OCI-M2 (cell line): ENCODE measurements around the gene ARG2.
A peak's percentile ranks its signal among the peaks of the same experiment; 100 is the strongest.
"Not testable (repeated sequence)": the region's sequence is repeated elsewhere in the genome, so short reads cannot be mapped to it uniquely, and the experiment has no call there.

ENCODE experiments used
- DNase-seq: peaks from one replicate; lab custom pipeline; 2025; ENCODE audit not compliant: unreplicated experiment; lab: John Stamatoyannopoulos, UW

ARG2 gene

DNA sequence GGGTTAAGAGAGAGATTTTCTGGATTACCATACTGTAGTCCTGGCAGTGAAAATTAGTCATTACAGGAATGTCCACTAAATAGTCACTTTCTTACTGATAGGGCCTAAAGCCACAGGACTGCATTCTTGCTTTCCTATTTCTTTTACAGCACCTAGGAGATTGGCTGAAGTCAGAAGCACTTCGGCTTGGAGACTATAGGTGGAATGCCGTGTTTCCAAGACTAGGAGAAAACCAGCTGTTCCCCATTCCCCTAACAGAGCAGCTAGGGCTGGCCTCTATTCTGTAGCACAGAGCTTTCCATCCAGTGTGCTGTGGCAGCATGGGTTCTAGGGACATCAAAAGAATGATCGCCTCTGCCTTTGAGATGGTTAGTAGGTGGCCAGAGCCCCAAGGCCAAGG, 34.7 kb upstream of the ARG2 start:
- DNase-seq, result no peak

DNA sequence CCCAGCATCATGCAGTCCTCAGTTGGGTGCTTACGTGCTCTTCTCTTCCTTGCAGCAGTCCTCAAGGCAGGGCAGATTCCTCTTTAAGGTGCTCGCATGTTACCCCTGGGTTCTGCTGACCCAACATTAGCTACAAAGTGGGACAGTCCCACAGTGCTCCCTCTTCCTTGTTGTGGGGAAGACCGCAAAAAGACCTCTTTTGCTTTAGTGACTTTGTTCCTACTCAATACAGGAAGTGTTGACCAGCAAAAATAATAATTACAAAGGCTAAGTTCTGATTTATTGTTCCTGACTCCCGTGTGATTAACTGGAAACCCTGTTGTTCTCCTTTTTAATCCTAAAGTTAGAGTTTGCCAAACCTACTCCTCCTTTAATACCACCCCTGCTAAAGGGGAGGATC, 33.4 kb upstream of the ARG2 start:
- no peak for DNase-seq

DNA sequence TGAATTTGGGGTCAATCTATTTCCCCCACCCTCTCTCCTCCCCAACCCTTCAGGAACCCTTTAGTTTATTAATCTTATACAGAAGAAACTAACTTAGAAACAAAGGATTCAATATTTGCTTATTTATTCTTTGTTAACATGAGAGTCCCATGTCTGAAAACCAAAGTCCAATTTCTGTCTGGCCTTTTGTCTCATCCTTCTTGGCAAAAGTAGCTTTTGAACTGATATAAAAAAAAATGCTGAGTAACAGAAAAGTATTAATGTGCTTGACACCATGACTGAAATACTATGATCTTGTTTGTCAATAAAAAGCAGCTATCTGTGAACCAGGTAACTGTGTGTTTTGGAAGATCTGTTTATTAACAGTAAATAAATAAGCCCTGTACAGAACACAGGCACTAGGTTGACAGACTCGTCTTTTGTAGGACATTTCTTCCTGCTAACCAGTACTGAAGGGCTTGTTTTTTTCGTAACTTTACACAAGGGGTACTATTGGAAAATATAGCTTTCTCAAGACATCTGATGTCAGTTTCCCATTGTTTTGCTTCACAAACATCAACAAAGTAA, 30.4 kb upstream of the ARG2 start:
- DNase-seq, result no peak

DNA sequence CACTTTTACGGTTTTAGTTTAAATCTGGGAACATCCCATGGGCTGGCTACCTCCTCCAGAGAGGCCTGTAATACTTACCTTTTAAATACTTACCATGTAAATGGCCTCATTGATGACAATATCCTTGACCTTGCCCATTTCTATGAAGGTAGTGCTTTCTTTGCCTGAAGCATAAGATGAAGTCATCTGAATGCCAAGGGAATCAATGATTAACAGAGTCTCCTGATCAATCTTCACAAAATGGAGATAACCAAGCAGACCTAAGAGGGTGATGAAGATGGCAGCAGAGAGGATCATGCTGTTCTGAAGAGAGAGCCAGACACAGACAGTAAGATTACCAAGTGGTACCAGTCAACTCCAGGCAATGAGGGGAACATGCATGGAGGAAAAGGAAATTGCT, 26.1 kb upstream of the ARG2 start:
- DNase-seq, result not testable (repeated sequence)

DNA sequence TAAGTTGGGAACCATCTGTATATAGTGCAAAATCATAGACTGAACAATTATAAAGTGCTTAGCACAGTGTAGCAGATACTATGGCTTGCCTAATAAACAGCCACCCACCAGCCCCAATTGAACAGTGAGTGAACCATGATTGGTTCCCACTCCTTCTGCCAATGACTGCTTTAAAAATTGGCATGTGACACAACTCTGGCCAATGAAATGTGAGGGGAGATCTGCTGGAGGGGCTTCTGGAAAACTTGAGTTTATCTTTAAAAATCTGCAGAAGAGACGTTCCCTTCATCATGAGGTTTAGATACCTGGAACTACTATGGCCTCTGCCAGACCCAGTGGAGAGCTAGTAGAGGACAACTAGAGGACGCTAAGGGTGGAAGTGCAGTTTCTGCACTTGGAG, 24.3 kb upstream of the ARG2 start:
- no peak for DNase-seq

DNA sequence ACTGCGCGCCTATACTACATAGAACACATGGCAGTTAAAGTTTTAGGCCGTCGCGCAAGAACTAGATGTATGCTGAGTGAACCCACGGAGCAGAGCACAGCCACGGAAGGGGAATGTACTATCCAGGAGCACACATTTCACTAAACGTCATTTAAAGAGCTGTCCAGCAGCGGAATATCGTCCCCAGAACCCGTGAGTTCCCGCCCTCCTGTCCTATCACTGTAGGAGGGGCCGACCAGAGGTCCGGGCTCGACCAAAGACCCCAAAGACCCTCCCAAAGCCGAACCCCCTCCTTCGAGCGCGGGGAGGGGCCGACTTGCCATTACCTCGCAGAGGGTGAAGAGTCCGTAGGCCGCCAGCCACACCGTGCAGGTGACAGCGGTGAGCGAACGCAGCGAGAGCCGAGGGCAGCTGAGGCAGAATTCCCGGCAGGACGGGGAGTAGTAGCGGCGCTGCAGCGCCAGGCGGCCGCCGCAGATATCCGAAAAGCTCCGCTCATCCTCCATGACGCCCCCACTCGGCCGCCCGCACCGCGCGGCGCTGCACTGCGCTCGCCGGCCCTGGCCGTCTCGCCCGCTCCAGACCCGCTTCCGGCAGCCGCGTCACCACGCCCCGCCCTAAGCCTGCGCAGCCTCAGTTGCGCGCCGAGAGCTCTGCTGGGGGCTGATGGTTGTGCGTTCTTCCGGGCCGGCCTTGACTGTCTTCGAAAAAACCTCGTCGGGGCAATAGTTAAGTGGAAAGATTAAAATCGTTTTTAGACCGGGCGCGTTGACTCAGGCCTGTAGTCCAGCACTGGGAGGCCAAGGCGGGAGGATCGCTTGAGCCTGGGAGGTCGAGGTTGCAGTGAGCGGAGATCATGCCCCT, 19.8 kb upstream of the ARG2 start, which contains the start of gene PIGH:
Gene PIGH (minus strand): TSS at position 571 of the 864 bp plus-strand sequence. CDS start 65 bp downstream, at position 506.
- DNase-seq, result peak; percentile 92

DNA sequence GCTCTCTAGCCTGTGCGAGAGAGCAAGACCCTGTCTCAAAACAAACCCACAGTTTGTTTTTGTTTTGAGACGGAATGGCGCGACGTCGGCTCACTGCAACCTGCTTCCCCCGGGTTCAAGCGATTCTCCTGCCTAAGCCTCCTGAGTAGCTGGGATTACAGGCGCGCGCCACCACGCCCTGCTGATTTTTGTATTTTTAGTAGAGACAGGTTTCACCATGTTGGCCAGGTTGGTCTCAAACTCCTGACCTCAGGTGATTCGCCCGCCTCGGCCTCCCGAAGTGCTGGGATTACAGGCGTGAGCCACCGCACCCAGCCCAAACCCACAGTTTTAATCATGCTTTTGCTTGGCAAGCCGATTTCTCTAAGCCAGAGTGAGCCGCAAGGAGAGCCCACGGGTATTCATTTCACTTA, 19.2 kb upstream of the ARG2 start:
- DNase-seq, result not testable (repeated sequence)

DNA sequence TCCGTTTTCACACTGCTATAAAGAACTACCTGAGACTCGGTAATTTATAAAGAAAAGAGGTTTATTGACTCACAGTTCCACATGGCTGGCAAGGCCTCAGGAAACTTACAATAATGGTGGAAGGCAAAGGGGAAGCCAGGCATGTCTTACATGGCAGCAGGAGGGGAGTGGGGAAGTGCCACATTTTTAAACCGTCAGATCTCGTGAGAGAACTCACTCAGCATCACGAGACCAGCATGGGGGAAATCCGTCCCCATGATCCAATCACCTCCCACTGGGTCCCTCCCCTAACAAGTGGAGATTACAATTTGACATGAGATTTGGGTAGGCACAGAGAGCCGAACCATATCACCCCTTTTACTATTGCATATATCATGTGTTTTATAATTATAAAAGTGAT, 17.6 kb upstream of the ARG2 start:
- no peak for DNase-seq

DNA sequence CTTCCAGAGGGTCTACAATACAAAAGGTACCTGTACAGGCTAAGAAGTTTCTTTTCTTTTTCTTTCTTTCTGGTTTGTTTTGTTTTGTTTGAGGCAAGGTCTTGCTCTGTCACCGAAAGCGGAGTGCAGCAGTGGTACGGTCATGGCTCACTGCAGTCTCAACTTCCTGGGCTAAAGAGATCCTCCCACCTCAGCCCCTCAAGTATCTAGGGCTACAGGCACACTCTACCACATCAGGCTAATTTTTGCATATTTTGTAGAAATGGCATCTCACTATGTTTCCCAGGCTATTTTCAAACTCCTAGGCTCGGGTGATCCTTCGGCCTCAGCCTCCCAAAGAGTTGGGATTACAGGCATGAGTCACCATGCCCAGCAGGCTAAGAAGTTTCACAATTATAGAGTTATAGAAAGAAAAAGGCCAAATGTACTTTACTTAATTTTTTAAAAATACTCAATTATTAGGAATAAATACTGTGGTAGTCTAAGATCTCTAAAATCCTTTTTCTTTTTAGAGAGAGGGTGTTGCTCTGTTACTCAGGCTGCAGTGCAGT, 16.6 kb upstream of the ARG2 start:
- DNase-seq, result no peak

DNA sequence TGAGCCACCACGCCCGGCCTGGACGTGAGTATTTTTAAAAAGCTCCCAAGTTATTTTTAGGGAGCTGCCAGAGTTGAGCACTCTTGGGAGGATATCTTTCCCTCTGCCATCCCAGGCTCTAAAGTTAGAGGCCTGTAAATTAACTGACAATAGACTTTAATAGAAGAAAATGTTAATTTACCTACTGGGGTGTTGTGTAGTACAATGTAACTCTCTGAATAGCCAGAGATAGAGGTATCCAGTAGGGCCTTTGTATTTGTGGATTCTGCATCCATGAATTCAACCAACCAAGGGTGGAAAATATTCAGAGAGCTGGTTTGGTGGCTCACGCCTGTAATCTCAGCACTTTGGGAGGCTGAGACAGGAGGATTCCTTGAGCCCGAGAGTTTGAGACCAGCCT, 12.1 kb upstream of the ARG2 start:
- DNase-seq, result no peak

DNA sequence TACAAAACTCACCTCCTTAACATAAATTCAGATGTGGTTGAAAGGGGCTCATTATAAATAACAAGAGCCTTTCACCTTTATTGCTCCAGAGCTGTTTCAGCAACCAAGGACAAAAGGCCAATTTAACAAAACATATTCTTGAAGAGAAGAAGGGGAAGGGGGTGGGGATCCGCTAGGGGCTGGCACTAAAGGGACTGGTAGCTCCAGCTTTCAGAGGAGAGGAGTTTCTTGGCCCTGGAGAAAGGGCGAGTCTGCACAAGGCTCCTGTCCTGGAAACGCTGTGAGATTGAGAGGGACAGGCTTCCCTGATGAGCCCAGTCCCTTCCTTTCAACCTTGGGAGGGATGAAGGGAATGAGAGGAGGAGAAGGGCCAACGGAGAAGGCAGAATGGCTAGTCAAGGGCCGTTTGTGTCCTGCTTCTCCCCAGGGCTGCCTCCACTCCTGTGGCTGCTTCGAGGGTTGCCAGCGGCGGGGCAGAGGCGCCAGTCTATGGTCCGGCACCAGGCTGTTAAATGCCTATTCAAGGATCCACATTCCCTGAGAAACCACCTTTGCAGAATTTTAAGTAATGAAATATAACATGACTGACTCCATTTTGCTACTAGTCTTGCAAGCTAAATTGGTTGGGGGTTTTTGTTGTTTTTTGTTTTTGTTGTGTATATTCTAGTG, 9.9 kb upstream of the ARG2 start:
- DNase-seq, result no peak

DNA sequence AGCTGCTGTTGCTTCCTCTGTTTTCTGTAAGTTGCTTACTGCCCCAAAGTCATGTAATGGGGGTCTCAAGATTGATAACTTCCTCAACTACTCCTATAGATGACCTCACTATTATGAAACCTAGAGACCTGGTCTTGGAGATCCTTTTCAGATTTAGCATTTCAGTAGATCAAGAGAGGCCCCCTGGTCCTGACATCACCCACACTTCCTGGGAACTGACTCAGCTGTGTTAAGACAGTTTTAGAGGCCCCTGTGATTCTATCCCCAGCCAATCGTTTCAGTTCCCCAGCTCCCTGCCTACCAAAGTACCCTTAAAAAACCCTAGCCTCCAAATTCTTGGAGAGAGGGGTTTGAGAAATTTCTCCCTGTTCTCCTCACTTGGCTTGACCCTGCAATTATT, 9.2 kb upstream of the ARG2 start:
- DNase-seq, result no peak

DNA sequence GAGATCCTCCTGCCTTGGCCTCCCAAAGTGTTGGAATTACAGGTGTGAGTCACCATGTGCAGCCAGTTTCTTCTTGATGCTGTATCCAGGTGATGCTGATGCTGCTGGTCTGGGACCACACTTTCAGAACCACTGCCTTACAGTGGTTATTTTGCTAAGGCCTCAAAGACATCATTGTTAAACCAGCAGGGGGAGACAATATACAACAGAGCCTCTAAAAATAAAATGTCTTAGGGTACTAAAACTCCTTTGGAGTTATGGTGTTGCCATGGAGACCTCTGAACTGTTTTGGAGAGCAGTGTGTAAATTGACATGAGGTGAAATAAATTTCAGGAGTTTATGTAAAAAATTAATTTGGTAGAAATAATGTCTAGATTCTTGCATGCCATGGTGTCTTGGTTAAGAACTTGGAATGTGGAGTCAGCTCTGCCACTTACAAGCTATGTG, 1.1 kb upstream of the ARG2 start:
- peak; percentile 64 for DNase-seq

DNA sequence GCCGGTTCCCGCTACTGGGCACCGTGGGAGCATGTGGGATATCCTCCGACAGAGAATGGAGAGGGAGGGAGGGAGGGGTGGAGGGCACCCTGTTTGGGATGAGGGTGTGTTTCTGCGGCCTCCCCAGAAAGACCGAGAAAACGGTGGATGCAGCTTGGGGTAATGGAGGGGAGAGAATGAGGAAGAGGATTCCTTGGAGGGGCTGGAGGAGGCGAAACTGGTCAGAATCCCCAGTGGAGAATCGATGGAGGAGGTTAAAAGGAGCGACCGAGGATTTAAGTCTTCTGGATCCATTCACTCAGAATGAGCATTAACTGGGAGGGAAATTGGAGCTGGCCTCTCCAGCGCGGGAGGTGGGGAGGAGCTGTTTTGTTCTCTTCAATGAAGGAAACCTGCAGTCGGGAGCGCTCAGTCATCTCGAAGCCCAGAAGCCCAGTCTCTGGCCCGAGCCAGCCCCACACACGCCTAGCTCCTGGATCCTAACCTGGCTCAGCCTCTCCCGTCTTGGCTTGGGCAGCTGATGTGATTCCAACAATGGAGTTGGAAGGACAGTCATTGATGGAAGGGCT, 581 bp downstream of the ARG2 start:
- no peak for DNase-seq

DNA sequence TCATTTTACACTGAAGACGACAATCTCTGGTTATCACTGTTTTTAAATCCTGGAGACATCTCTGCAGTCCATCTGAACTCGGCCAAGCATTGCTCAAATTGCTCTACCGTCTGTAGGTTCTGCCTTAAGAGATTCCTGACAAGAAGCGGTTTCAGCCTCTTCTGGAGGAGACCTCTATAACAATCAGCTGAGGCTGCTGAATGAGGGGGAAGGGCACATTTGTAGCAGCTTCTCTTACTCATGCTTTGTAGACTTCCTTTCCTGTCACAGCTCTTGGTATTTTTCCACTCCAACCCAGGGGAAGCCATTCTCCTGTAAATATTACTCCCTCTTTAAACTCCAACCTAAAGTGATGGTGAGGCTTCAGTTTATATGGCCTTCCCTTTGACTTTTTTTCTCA, 3.0 kb downstream of the ARG2 start:
- no peak for DNase-seq

DNA sequence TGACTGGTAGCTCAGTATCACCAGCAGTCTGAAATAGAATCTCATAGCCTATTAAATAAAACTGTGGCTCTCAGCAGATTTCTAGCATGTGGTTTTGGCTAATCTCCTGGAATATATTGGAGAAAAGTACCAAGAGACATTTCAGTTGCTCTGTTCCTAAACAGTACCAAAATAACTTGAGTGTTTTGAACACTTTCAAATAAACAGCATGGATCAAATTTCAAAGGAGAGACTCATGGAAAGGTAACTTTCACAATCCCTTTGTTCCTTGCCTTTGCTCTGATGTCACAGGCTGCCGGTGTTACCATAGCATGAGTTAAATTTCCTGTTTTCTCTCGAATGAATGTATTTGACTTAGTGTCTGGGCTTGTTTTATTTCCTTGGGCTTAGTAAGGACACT, 3.4 kb downstream of the ARG2 start:
- no peak for DNase-seq

DNA sequence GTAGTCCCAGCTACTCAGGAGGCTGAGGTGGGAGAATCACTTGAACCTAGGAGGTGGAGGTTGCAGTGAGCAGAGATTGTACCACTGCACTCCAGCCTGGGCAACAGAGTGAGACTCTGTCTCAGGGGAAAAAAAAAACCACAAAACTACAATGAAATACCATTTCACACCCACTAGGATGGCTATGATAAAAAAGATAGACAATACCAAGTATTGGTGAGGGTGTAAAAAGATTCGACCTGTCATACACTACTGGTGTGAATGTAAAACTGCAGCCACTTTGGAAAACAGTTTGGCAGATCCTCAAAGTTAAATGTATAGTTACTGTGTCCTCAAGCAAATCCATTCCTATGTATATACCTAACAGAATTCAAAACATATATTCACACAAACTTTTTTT, 6.4 kb downstream of the ARG2 start:
- not testable (repeated sequence) for DNase-seq

DNA sequence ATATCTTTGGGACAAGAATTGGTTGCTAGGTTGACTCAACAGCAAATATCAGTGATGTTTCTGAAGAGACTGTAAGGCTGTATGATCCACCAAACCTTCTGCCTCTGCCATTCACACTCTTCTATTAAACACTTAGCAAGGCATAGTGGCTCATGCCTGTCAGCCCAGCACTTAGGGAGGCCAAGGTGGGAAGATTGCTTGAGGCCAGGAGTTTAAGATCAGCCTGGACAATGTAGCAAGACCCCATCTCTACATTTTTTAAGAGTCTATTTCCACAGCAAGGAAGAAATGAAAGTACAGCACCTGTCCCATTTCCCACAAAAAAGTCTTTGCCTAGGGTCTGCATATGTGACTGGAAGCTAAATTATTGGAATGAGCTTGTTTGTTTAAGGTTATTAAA, 7.8 kb downstream of the ARG2 start:
- DNase-seq, result no peak

DNA sequence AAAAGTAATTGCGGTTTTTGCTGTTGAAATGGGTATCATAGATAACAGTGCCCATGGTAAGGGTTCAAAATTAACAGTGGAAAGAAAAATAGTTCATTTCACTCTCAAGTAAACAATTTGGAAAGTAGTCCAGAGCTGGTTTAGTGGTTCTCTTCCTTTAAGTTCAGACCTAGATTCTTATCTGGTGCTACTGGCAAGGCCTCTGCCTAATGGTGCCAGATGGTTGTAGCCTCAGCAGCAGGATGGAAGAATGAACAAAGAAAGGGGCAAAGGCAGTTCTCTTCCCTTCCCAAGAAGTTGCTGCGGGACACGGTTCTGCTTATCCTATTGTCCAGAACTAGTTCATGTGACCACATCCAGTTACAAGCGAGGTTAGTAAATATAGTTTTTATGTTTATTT, 10.5 kb downstream of the ARG2 start:
- DNase-seq, result no peak

DNA sequence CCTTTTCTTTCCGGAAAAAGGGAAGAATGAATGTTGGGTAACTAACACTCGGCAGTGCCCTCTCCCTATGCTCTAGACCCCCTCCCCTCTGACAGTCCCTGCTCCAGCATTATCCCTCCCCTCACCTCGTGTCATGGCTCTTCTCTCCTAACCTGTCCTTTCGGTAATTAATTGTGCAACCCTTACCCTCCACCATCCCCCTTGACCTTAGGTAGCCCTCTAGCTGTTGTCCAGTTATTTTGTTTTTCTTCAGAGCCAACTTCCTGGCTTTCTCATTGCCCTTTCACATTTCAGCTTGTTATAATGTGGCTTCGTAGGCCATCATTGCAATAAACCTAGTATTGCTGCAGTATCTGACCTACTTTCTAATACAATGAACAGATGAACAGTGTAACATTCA, 11.2 kb downstream of the ARG2 start:
- no peak for DNase-seq

DNA sequence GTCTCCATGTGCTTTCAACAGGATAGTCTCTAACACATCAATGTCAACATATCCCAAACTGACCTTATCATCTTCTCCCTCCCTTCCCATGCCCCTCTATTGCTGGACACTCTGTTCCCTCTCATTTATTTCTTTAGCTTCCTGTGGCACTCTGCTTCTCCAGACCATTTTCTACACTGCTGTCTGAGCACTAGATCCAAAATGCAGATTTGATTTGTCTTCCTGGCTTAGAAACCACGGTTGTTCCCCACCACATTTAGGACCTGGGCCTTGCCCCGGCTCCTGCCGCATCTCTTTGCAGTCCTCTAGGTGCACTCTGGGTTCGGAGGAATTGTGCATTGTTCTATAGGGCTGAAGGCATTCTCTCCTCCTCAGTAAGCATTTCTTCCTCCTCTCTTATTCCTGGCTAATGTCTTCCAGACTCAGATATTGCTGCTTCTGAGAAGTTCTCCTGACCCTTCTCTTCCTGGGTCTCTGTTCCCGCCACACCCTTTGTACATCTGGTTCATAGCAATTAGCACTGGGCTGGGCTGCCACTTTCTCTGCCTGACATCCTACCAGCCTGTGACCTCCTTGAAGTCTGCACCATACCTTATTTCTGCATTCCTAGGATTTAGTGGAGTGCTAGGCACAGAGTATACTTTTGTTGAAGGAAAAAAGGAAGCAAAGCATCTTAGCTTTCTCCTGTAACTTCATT, 13.9 kb downstream of the ARG2 start:
- no peak for DNase-seq
